Effector memory CD4-positive, alpha-beta T cell (primary cell): ENCODE data around the gene ENC1.

Experiments
- DNase-seq, 3 donors: peaks; one replicate each; pipeline ENCODE4 v3.0.0-alpha.2; 2020
- H3K27ac ChIP-seq: 2 replicates; pipeline ENCODE4 v1.7.0; 2013; ENCODE audit warnings: mild to moderate bottlenecking, low read length, moderate library complexity; ENCODE audit not compliant: insufficient read depth, poor library complexity, severe bottlenecking
- H3K27me3 ChIP-seq: replicated peaks from 2 replicates; pipeline ENCODE4 v1.7.0; 2013; ENCODE audit warnings: mild to moderate bottlenecking, low read length; ENCODE audit not compliant: insufficient read depth, control insufficient read depth, poor library complexity, severe bottlenecking
- H3K36me3 ChIP-seq: 2 replicates; pipeline ENCODE4 v1.7.0; 2013; ENCODE audit warnings: mild to moderate bottlenecking, low read length, moderate library complexity; ENCODE audit not compliant: control insufficient read depth, insufficient read depth
- H3K4me1 ChIP-seq: 2 replicates; pipeline ENCODE4 v1.7.0; 2013; ENCODE audit warnings: low read length, mild to moderate bottlenecking; ENCODE audit not compliant: control insufficient read depth, insufficient read depth, poor library complexity, severe bottlenecking
- H3K4me3 ChIP-seq: 2 replicates; pipeline ENCODE4 v1.7.0; 2013; ENCODE audit warnings: low read length, low read depth, mild to moderate bottlenecking; ENCODE audit not compliant: insufficient read depth, poor library complexity, severe bottlenecking
- H3K9me3 ChIP-seq: 2 replicates; pipeline ENCODE4 v1.7.0; 2013; ENCODE audit warnings: mild to moderate bottlenecking, low read length, moderate library complexity; ENCODE audit not compliant: control insufficient read depth

ENC1 gene

DNA sequence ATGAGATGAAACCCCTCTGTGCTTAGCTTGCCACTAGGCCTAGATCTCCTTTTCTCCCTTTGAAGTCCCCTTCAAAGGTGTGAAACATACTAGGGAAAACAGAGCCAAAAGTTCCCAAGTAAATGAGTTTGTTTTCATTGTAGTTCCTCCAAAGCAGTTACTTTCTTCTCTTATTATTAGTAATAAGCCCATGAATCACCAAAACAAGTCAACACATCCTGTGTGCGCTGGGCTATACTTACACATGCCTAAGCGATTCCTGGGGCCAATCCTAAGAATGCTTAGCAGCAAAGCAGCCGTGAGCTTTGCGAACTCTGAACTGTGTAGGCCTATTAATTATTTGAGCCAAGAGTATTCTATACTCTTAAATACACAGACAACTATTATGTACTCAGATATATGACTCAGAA, 7.6 kb downstream of the ENC1 start:
- H3K36me3 ChIP-seq = no peaks in the 10 kb centered on the region
- DNase-seq = no peak
- no peaks in the 10 kb centered on the region for H3K4me1 ChIP-seq
- no peak overlapping the region for H3K27ac ChIP-seq
- no peaks in the 10 kb centered on the region for H3K9me3 ChIP-seq
- H3K4me3 ChIP-seq = no peak overlapping the region
- H3K27me3 ChIP-seq = no peaks in the 10 kb centered on the region

DNA sequence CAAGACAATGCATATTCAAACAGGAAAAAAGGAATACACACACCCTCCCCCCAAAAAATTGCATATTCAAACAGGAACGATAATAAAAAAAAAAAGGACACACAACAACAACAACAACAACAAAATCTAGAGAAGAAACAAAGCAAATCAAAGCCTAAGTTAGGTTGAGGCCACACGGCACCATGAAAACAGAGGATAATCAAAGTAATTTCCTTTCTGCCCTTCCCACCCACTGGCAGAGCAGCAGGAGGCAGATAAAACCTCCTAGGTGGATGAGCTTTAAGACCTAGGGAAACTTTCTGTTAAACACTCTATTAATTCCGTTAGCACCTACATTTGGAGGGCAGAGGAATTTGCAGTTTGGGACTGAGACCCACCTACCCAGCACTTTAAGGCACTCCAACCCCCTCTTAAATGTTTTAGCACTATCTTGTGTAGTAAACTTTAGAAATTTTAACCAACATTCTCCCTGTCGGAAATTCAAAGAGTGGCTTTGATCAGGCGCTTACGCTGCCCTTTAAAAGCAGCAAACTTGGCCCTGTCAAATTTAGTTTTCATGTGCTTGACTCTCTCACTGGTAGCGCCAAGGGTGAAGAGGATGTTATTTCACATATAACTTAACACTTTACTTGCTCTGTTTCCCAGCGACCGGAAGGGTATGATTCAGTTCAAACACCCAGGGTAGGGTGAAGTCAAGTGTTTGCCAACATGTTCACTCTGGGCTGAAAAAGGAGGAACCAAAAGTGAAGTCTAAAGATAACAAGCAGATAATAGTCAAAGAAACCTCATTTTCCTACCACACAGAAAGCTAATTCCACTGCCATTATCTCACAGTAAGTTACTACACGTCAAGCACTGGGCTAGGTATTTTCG, 9.2 kb downstream of the ENC1 start:
- H3K36me3 ChIP-seq = no peaks in the 10 kb centered on the region
- H3K4me1 ChIP-seq = no peaks in the 10 kb centered on the region
- H3K9me3 ChIP-seq = no peaks in the 10 kb centered on the region
- no peak overlapping the region for H3K4me3 ChIP-seq
- H3K27me3 ChIP-seq = no peaks in the 10 kb centered on the region
- no peak for DNase-seq
- no peak overlapping the region for H3K27ac ChIP-seq

DNA sequence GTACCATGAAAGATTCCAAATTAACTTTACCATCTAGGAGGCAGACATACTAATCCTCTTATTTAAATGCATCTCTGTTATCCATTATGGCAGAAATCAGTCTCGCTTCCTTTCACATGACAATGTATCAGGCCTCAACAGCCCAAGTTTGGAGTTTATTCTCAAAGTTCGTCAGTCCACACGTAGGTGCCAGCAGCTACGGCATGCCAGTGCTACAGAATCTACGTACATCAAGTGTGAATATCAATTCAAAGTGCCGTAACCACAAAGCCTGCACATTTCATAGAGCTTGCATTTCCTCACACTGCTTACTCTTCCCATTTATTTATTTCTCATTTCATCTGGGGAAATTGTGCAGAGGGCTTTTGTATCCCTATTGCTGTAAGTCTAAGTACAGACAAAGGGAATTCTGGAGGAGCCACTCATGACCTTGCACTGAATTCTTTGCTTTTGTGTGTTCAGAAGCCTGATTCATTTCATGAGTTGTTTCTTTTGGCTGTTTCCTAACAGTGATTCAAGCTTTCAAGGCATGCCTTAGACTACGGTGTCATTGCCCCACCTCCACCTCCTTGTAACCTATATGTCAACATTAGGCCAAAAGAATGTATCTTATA, 10.0 kb downstream of the ENC1 start:
- Histone ChIP-seq H3K9me3 (no peaks in the 10 kb centered on the region), H3K36me3 (no peaks in the 10 kb centered on the region), H3K27ac (no peak overlapping the region), H3K4me1 (no peaks in the 10 kb centered on the region), H3K27me3 (no peaks in the 10 kb centered on the region), H3K4me3 (no peak overlapping the region)
- no peak for DNase-seq

DNA sequence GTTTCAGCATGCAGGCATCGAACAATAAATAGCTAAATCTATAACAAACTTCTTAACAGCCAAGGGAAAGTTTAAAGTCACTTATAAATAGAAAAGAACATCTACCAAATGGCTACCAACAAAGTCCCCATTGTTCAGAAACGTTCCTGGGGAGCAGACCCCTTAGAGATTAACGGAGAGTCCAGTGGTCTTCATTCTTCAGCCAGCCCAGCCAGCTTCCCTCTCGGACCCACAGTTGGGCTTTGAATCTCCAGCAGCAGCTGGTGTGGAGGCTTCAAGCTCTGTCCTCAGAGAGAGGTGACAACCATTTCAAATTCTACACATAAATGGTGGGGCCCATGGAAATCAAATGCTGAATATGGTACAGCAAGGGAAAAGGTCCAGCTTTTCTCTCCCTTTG, 11.2 kb downstream of the ENC1 start:
- no peaks in the 10 kb centered on the region for H3K4me1 ChIP-seq
- no peak overlapping the region for H3K27ac ChIP-seq
- H3K36me3 ChIP-seq = no peaks in the 10 kb centered on the region
- no peak for DNase-seq
- no peaks in the 10 kb centered on the region for H3K9me3 ChIP-seq
- H3K4me3 ChIP-seq = no peak overlapping the region
- no peaks in the 10 kb centered on the region for H3K27me3 ChIP-seq

DNA sequence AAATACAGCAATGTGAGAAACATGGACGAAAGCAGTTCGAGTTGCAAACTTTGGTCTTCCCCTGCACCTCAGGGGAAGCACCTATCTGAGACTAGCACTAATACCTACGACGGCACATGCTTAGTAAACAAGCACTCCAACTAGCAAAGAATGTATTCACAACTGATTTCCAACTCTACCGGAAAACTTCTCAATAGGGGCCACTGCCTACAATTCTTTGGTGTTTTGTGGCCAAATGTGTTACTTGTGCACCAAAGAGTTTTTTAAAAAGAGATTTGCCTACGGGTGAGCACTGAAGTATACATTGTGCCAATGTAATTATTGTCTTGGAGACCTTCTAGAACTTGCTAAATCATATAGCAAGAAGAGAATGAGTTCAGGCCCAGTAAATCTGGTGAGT, 12.2 kb downstream of the ENC1 start:
- no peaks in the 10 kb centered on the region for H3K9me3 ChIP-seq
- no peak overlapping the region for H3K27ac ChIP-seq
- no peak overlapping the region for H3K4me3 ChIP-seq
- DNase-seq = no peak
- H3K4me1 ChIP-seq = no peaks in the 10 kb centered on the region
- no peaks in the 10 kb centered on the region for H3K27me3 ChIP-seq
- no peaks in the 10 kb centered on the region for H3K36me3 ChIP-seq

DNA sequence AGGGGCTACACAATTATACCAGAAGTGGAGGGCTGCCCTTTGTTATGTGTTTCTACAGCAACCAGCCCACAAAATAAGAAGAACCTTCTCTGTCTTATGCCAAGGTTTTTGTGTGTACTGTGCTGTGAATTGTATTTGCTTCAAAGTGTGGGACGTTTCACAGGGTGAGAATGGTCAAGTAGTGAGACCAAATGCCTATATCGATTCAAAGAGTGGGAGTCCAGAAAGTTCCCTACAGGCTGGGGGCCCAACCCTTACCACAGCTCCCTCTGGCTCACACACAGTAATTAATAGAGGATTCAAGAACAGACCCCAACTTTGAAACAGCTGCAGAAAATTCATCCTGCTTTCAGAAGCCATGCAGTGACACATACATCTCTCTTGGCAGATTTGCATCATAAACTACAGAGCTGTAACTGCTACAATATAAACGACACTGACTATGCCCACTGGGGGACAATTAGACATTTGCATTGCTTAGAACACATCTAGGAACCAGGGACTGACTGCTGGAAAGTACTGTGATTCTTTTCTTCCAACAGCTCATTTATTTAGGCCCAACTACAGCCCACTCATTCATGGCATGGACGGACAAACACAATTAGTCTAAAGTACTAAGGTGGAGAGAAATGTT, 12.8 kb downstream of the ENC1 start:
- H3K4me3 ChIP-seq = no peak overlapping the region
- no peaks in the 10 kb centered on the region for H3K27me3 ChIP-seq
- H3K36me3 ChIP-seq = no peaks in the 10 kb centered on the region
- no peaks in the 10 kb centered on the region for H3K4me1 ChIP-seq
- no peak overlapping the region for H3K27ac ChIP-seq
- H3K9me3 ChIP-seq = no peaks in the 10 kb centered on the region
- DNase-seq = no peak

DNA sequence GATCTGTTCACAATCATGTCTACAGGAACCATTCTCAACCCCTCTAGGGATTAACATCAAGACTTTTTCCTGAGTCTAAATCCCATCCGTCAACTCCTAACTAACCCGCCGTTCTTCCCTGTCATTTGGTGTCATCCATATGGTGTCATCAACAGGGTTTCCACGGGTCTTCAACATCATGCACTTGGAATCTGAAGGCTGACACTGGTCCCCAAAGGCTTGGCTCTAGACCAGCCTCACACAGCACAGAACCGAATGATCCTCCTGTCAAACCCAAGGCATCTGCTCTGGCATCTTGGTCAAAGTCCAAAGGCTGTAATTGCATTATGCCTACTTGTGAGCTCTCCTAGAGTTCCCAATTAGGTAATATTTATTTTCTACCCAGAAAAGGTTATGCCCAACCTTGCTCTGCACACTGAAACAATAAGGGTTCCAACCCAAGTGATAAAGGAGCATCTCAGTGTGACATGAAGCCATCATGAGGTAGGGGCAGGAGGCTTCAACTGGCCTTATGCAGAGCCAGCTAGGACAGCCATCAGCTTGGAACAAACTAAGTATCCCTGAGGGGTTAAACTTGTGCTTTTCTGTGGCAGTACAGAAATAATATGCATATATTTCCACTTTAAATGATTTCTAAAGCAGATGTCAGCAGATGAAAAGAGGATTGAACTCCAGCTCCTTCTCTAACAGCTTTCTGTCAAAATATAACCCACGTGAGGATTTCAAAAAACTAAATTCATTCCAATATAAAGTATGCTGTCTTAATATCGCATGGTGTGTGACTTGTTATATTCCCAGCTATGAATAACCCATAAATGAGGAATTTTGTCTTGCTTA, 13.9 kb downstream of the ENC1 start:
- H3K4me3 ChIP-seq = no peak overlapping the region
- H3K27me3 ChIP-seq = peaks cover 6% of the 10 kb centered on the region
- no peak overlapping the region for H3K27ac ChIP-seq
- H3K9me3 ChIP-seq = no peaks in the 10 kb centered on the region
- no peaks in the 10 kb centered on the region for H3K4me1 ChIP-seq
- DNase-seq = no peak
- H3K36me3 ChIP-seq = no peaks in the 10 kb centered on the region

DNA sequence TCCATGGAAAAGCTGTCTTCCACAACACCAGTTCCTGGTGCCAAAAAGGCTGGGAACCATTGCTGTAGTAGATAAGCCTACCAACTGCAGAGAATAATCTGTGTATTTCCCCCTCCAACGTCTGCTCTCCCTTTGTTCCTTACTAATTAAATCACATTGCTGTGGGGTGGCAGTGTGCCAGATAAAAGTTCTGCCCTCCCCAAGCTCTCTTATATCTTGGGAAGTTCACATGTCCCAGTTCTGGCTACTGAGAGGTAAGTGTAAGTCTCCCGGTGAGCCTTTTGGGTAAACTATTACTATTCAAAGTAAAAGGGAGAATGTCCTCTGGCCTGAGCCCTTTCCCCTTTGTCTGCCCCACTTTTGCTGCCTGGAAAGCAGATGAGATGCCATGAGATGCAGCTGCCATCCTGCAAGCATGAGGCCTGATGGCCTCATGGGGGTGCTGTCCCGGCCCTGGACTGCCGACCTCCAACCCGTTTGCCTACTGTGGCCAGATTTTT, 14.7 kb downstream of the ENC1 start:
- H3K4me3 ChIP-seq = no peak overlapping the region
- no peak for DNase-seq
- H3K4me1 ChIP-seq = no peaks in the 10 kb centered on the region
- no peaks in the 10 kb centered on the region for H3K36me3 ChIP-seq
- peaks cover 6% of the 10 kb centered on the region for H3K27me3 ChIP-seq
- no peak overlapping the region for H3K27ac ChIP-seq
- H3K9me3 ChIP-seq = no peaks in the 10 kb centered on the region

DNA sequence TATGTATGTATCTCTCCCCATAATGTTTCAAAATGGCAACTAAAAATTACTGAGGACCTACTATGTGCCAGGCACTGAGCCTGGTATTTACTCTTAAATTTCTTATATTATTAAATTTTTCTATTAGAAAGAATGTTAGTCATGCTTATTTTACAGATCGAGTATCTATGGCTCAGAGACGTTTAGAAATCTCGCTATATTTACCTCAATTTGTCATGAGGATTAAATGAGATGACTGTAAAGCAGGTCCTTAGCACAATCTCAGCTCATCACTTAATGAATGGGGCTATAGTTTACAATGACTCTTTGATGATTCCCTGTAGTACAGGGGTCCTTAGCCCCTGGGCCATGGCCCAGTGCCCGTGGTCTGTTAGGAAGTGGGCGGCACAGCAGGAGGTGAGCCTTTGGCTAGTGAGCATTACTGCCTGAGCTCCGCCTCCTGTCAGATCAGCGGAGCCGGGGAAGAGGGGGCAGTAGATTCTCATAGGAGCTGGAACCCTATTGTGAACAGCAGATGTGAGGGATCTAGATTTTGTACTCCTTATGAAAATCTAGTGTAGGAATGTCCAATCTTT, 15.5 kb downstream of the ENC1 start:
- H3K9me3 ChIP-seq = no peaks in the 10 kb centered on the region
- no peaks in the 10 kb centered on the region for H3K36me3 ChIP-seq
- no peak overlapping the region for H3K27ac ChIP-seq
- H3K27me3 ChIP-seq = peaks cover 6% of the 10 kb centered on the region
- H3K4me3 ChIP-seq = no peak overlapping the region
- no peaks in the 10 kb centered on the region for H3K4me1 ChIP-seq
- DNase-seq = no peak
